Amniotic stem cell (primary cell): ENCODE results near the gene TBC1D22A.
"Not testable (repeated sequence)": the region's sequence is repeated elsewhere in the genome, so short reads cannot be mapped to it uniquely, and the experiment has no call there.

Experiments
- DNase-seq: peaks from one replicate; lab custom pipeline; 2025; lab: John Stamatoyannopoulos, UW

TBC1D22A gene

DNA sequence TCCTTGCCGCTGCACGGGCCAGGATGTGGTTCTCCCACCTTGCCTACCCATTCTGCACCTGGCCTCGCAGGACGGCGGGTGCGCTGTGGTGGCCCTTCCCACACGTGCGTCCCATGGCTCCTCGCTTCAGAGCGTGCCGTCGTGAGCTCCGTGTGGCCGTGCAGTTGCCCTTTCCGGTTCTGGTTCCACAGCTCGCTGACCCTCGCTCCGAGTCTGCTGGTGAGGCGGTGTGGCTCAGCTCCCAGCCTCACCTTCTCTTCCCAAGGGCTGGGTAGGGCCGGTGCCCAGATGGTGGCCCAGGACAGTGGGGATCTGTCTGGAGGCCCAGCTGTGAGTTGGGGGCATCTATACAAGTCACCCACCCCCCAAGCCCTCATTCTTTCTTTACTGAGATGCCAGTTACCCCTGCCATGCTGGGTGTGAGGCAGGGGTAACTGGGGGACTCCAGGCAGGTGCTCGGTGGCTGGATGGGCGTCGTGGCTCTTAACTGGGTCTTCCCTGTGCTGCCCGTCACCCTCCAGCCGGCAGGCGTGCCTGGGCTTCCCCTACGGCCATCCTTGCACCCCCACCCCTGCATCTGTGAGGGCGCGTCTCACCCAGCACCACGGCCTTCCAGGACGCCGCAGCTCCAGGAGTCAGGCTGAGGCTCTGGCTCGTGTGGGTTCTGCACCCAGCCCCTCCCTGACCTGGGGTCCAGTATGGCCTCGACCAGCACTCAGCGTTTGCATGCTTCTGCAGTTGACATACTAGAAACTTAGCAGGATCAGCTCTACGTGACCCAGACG, 395.2 kb downstream of the TBC1D22A start:
- DNase-seq: no peak

- DNase-seq: no peak
Observed at GRCh38 chr22:47158457-47158856, 396.0 kb downstream of the TBC1D22A start.

DNA sequence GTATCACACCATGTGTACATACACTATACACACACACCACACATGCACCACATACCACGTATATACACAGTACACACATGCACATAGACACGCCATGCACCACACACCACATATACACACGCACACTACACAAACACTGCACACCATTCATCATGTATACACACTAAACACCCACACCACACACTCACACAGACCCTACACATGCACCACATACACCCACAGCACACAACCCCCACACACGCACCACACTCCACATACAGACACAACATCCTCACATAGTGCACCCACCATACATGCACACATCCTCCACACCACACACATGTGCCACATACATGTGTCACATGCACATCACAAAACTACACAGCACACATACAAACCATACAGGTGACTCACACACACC, 397.1 kb downstream of the TBC1D22A start:
- no peak for DNase-seq

DNA sequence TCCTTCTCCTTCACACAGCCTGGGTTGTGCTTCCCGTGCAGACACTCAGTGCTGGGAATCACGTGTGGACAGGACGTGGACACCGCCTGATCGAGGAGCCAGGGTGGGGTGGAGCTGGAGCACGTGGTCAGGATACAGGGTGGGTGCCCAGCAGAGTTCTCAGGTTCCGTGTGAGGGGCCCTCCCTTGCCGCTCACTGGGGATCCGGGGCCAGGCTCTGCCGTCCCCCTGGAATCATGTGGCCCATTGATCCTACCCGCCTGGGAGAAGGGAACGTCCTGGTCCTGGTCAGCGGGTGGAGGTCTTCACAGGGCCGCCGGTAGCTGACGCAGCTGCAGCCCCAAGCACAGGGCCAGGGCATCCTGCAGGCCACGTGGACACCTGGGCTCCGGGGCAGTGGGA, 397.7 kb downstream of the TBC1D22A start:
- DNase-seq: no peak

DNA sequence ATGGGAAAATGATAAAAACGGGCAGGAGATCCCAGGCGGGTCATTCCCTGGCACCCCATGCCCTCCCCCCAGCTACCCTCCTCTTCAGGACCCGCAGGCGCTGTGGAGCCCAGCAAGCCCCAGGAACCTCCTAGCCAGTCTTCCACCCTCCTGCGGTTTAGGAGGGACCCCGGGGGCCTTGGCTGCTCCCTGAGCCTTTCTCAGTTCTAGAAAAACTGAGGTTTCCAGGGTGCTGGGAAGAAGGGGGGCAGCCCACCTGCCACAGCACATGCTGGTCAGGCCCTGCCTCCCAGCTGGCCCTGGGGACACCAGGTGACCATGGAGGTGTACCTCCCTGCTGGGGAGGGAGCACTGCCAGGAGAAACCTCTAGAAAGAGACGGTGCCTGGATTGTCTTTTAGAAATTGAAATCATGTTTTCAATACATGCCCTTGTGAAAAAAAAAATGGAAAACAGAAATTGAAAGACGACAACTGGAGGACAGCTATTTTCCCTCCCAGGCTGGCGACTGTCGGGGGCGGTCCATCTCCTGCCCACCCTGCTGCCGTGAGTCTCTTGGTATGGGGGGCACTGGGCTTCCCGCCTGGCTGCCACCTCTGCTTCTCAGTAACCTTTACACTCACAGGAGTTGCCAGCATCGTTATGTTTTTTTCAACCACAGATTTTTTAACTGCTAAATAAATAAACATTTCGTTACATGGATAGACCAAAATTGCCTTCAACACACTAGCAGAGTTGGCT, 398.5 kb downstream of the TBC1D22A start:
- no peak for DNase-seq

DNA sequence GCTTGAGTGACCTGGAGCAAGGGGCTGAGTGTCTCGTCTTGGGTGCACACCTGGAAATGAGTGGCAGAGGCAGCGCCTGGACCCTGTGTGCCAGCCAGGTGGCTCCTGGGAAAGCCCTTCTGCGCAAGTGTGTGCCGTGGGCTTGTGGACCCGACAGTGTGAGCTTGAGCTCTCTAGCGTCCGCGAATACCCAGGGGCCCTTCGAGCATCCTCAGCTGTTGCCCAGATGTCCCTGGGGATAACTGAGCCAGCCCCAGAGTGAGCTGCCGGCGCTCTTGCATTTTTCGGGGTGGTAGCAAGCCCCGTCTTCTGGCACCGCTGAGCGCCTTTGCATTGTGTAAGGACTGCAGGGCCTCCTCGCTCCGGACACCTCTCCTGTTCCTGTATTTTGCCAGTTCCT, 399.2 kb downstream of the TBC1D22A start:
- DNase-seq: no peak

- DNase-seq: no peak
Observed at GRCh38 chr22:47162865-47163264, 400.4 kb downstream of the TBC1D22A start.

DNA sequence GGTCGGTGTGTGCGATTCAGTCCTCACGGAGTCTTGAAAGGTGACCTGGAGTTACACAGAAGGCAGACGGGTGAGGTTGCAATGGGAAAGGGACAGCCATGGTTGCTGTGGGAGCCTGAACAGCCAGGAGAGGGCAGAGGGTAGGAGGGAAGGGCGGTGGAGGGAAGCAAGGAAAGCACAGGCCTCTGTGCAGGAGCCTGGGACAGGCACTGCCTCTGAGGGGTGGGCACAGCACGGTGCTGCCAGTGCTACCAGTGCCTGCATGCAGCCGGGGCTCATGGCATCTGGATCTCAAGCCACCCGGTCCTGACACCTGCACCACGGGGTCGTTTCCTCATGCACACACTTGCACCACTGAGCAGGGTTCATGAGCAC, 401.0 kb downstream of the TBC1D22A start:
- no peak for DNase-seq

- no peak for DNase-seq
Observed at GRCh38 chr22:47163856-47164513, 401.5 kb downstream of the TBC1D22A start.

DNA sequence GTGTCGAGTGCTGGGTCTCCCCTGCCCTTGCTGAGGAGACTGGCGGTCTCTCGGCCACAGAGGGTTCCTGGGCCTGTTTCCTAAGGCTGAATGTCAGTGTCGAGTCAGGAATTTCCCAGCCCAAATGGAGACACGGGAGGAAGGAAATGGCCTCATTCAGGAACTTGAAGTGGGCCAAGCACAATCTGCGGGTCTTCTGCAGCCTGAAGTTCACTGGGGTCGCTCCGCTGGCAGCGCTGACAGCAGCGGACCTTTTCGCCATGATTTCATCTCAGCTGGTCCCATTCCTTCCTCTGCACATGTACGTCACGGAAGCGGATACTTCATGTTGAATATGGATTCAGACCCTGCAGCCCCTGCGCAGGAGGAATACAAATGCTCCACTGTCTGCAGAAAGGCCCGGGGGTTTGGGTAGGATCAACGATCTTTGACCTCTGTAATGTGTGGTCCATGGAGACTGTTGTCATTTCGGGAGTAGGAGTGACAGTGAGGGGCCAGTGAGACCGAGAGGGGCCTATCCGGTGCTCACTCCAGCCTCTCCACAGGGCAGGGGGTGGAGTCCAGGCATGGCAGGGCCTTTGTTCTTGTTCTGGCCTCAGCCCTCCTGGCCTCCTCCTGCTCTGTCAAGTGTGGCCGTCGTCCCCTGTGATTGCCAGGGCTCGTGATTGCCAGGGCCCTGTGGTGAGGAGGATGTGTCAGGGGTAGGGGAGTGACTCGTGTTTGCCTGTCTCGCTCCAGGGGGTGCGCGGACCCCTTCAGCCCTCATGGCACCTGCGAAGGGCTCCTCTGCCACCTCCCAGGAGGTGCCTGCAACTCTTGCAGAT, 402.3 kb downstream of the TBC1D22A start:
- DNase-seq: no peak

DNA sequence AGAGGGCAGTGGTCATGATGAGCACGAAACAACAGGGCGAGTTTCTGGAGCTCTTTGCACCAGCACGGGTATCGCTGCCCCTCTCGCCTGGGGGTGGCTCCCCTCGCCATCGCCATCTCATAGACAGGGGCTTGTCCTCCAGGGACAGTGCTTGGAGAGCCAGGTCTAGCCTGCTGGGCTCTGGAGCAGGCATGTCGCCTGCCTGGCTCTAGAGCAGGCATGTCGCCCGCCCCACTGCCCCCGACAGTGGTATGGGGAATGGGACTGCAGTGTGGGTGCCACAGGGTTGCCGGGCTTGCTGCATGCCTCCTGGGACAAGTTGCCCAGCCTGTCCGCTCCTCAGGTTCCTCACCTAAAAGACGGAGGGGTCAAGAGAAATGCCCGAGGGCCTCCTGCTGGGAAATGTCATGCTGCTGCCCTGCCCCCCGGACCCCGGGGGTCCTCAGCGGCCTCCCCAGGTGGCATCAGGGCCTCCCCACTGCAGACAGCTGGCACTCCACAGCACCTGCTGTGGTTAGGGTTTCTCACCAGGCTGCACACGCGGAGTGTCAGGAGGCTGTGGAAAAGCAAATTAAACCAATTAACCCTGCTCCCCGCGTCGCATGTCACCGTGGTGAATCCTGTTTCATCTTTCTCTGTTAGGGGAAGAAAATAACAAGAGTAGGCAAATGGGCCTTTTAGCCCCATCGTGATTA, 403.0 kb downstream of the TBC1D22A start:
- DNase-seq: no peak

DNA sequence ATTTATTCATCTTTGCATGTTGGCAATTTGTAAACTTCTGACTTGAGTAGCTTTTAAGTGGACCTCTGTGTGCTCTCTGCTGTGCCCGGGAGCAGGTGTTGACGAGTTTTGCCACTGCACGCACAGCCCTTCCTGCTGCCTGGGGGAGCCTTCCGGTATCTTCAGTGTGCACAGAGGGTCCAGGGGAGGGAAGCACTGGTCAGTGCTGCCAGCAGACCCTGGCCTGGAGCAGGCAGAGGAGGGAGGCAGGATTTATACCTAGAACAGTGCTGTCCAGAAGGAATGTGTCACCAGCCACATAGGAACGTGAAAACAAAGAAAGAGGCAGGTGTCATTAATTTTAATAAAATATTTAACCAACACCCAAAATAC, 403.6 kb downstream of the TBC1D22A start:
- no peak for DNase-seq

GRCh38 chr22:47166446-47167016, 404.1 kb downstream of the TBC1D22A start:
- DNase-seq: no peak

- no peak for DNase-seq
Observed at GRCh38 chr22:47167056-47167455, 404.6 kb downstream of the TBC1D22A start.

DNA sequence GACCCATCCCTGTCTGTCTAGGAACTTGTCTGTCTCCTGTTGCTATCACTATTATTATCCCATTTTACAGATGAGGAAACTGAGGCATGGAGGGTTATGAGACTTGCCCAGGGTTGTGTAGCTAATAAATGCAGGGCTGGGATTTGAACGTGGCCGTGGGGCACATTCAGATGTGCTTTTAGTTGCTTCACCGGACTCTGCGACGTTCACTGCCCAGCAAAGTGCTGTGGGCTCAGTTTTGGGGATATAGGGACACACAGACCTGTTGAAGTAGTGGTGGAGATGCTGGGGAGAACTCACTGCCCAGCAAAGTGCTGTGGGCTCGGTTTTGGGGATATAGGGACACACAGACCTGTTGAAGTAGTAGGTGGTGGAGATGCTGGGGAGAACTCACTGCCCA, 405.5 kb downstream of the TBC1D22A start:
- not testable (repeated sequence) for DNase-seq

DNA sequence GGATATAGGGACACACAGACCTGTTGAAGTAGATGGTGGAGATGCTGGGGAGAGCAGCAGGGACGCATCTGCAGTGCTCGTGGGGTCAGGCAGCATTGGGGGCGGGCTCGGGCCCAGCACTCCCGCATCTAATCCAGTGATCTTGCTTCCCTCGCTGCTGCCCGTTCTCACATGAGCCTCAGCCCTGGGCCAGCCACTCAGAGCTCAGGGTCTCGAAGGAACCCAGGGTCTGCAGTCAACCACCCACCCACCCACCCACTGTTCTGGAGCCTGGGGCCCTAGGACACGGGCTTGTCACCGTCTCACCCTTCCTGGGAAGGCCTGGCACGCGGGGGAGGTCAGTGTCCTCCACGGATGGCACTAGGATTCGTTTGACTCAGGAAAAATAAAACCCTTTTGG, 406.0 kb downstream of the TBC1D22A start:
- no peak for DNase-seq

- no peak for DNase-seq
Observed at GRCh38 chr22:47168900-47169800, 406.7 kb downstream of the TBC1D22A start.

GRCh38 chr22:47169801-47170140, 407.3 kb downstream of the TBC1D22A start:
- DNase-seq: no peak

GRCh38 chr22:47170511-47171440, 408.3 kb downstream of the TBC1D22A start:
- not testable (repeated sequence) for DNase-seq
